BE2C (cell line): ENCODE results near the gene SEC14L1.
"Not testable (repeated sequence)": the region's sequence is repeated elsewhere in the genome, so short reads cannot be mapped to it uniquely, and the experiment has no call there.

ENCODE experiments used
- DNase-seq: peaks from one replicate; pipeline ENCODE4 v3.0.0-alpha.2; 2020
- H3K27me3 ChIP-seq: fragments of 250-450 bp; sonication (Bioruptor Pico); 2 replicates; pipeline ENCODE4 v1.5.1; 2020; ENCODE audit warnings: mild to moderate bottlenecking
- H3K36me3 ChIP-seq: fragments of 250-450 bp; sonication (Bioruptor Pico); 2 replicates; pipeline ENCODE4 v1.5.1; 2020; ENCODE audit warnings: mild to moderate bottlenecking
- H3K4me1 ChIP-seq: fragments of 250-450 bp; sonication (Bioruptor Pico); 2 replicates; pipeline ENCODE4 v1.5.1; 2020
- H3K4me3 ChIP-seq: 2 replicates; pipeline ENCODE4 v1.5.1; 2011; ENCODE audit warnings: low read depth, low read length
- H3K9me3 ChIP-seq: fragments of 250-450 bp; sonication (Bioruptor Pico); 2 replicates; pipeline ENCODE4 v1.5.1; 2020
- TF ChIP-seq, protein P1 (sequence below): IDR thresholded peaks from 2 replicates; pipeline ENCODE4 v1.5.1; 2012; ENCODE audit warnings: mild to moderate bottlenecking, low read depth, low read length

SEC14L1 gene

GRCh38 chr17:77098884-77099545 lies 41.8 kb upstream of the SEC14L1 start:
- H3K27me3 ChIP-seq = no peaks in the 10 kb centered on the region
- no peaks in the 10 kb centered on the region for H3K9me3 ChIP-seq
- no peak overlapping the region for H3K4me3 ChIP-seq
- H3K36me3 ChIP-seq = peaks cover 27% of the 10 kb centered on the region
- no peak for DNase-seq
- H3K4me1 ChIP-seq = peaks cover 8% of the 10 kb centered on the region
- TF ChIP-seq, protein P1, sequence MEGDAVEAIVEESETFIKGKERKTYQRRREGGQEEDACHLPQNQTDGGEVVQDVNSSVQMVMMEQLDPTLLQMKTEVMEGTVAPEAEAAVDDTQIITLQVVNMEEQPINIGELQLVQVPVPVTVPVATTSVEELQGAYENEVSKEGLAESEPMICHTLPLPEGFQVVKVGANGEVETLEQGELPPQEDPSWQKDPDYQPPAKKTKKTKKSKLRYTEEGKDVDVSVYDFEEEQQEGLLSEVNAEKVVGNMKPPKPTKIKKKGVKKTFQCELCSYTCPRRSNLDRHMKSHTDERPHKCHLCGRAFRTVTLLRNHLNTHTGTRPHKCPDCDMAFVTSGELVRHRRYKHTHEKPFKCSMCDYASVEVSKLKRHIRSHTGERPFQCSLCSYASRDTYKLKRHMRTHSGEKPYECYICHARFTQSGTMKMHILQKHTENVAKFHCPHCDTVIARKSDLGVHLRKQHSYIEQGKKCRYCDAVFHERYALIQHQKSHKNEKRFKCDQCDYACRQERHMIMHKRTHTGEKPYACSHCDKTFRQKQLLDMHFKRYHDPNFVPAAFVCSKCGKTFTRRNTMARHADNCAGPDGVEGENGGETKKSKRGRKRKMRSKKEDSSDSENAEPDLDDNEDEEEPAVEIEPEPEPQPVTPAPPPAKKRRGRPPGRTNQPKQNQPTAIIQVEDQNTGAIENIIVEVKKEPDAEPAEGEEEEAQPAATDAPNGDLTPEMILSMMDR = no peak

GRCh38 chr17:77099997-77100396 lies 40.8 kb upstream of the SEC14L1 start:
- Histone ChIP-seq H3K27me3 (no peaks in the 10 kb centered on the region), H3K9me3 (no peaks in the 10 kb centered on the region), H3K4me1 (peaks cover 8% of the 10 kb centered on the region), H3K4me3 (no peak overlapping the region), H3K36me3 (peaks cover 17% of the 10 kb centered on the region)
- DNase-seq = no peak
- TF ChIP-seq, protein P1 = no peak

DNA sequence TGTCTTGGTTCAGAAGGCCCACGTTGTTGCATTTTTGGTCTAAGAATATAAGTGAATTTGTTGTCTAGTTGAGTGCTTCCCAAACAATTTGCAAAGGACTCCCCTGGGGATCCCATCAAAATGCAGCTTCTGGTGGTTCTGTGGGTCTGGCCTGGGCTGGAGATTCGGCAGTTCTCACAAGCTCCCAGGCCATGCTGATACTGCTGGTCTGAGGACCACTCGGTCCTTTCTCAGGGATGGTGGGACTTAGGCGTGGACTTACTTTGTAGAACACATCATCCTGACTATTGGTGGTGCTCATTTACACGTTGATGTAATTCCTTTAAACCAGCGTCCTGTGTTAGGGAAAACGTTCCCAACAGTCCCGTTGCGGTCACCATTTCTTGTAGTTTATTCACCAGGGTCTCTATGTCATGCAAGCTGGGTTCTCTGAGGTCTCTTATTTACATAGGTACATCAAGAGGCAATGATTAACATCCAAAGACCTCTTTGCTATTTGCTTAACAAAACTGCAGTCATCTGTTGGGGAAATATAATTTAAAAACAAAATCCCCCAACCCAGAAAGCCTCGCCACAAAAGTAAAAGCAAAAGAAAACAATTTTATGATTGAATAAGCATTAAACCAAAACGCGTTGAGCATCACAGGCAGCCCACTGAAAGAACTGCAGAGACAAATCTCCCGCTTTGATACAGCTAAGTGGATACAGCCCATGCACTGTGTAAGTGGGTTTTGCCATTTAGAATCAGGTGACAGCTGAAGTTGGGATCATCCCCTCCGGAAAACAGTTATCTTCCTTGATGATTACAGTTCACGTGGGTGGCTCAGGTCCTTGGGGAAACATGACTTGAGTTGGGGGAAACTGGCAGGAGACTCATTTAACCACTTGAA lies 39.0 kb upstream of the SEC14L1 start:
- DNase-seq = no peak
- peaks cover 10% of the 10 kb centered on the region for H3K36me3 ChIP-seq
- H3K4me1 ChIP-seq = peaks cover 8% of the 10 kb centered on the region
- no peaks in the 10 kb centered on the region for H3K9me3 ChIP-seq
- no peaks in the 10 kb centered on the region for H3K27me3 ChIP-seq
- TF ChIP-seq, protein P1 = no peak
- no peak overlapping the region for H3K4me3 ChIP-seq

DNA sequence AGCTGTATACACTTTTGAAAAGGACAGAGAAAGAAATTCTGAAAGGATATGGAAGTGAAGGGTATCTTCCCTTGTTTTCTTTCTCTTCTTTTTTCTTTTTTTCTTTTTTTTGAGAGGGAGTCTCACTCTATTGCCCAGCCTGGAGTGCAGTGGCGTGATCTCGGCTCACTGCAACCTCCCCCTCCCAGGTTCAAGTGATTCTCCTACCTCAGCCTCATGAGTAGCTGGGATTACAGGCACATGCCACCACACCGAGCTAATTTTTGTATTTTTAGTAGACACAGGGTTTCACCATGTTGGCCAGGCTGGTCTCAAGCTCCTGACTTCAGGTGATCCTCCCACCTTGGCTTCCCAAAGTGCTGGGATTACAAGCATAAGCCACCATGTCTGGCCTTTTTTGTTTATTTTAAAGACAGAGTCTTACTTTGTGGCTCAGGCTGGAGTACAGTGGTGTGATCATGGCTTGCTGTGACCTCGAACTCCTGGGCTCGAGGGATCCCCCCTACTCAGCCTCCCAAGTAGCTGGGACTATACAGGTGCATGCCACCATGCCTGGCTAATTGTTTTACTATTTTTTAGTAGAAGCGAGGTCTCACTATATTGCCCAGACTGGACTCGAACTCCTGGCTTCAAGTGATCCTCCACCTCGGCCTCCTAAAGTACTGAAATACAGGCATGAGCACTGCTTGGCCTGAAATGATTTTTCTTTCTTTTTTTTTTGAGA lies 38.2 kb upstream of the SEC14L1 start:
- H3K4me1 ChIP-seq, H3K9me3 ChIP-seq, H3K27me3 ChIP-seq, H3K4me3 ChIP-seq, H3K36me3 ChIP-seq, DNase-seq: not testable (repeated sequence)

- peaks cover 5% of the 10 kb centered on the region for H3K4me1 ChIP-seq
- DNase-seq = no peak
- TF ChIP-seq, protein P1 = no peak
- no peaks in the 10 kb centered on the region for H3K36me3 ChIP-seq
- H3K9me3 ChIP-seq = no peaks in the 10 kb centered on the region
- H3K27me3 ChIP-seq = no peaks in the 10 kb centered on the region
- H3K4me3 ChIP-seq = no peak overlapping the region
These were observed 35.1 kb upstream of the SEC14L1 start for GRCh38 chr17:77105706-77106105.

DNA sequence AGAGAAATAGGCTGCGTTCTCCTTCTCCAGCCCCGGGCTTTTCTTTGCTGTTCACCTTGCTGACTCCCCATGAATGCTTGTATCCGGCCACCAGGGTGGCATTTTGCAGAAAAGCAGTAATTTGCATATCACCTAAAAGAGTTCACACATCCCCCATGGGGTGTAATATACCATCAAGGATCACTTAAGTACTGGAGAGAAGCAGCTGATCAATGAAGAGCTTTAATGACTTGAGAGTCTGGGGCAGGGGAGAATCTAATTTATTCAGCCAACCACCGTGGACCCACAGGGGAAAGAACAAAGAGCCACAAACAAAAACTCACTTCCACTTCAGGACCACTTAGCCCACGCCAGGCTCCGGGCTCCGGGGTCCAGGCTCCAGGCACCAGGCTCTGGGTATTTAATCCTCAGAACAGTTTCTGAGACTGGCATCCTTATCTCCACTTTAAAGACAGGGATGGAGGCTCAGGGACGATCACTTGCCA lies 33.9 kb upstream of the SEC14L1 start:
- peaks cover 3% of the 10 kb centered on the region for H3K4me1 ChIP-seq

More for the DNA sequence above, 33.9 kb upstream of the SEC14L1 start:
- TF ChIP-seq, protein P1 = no peak
- H3K4me3 ChIP-seq = no peak overlapping the region
- no peaks in the 10 kb centered on the region for H3K27me3 ChIP-seq
- H3K36me3 ChIP-seq = no peaks in the 10 kb centered on the region
- H3K9me3 ChIP-seq = no peaks in the 10 kb centered on the region
- no peak for DNase-seq
